A673 (cell line): ENCODE results near the gene MAPKAPK5. TPM values are rescaled to one million over a fixed set of nuclear protein-coding genes. Genes with fewer than 3 reads are reported as not detected.
A peak's percentile ranks its signal among the peaks of the same experiment; 100 is the strongest.
"Not testable (repeated sequence)": the region's sequence is repeated elsewhere in the genome, so short reads cannot be mapped to it uniquely, and the experiment has no call there.

Experiments
- BruUV-seq: library from RNA; stranded (reverse); fragments of 400-500 nt; replicated peaks from 2 replicates; lab custom pipeline; 2021; lab: Mats Ljungman, UMichigan
- CTCF ChIA-PET: fragments of 300-600 bp; sonication (Branson Sonifier 250); formaldehyde crosslinking; loops from one replicate; lab custom pipeline; 2022; ENCODE audit warnings: antibody characterized with exemption; lab: Charles Lee
- POLR2A ChIA-PET: fragments of 300-600 bp; sonication (Branson Sonifier 250); formaldehyde crosslinking; loops from one replicate; lab custom pipeline; 2022; ENCODE audit warnings: antibody characterized with exemption; ENCODE audit not compliant: low non-redundant PET; lab: Charles Lee
- DNase-seq: peaks from one replicate; pipeline ENCODE4 v3.0.0-alpha.2; 2015; ENCODE audit warnings: low spot score
- H3K27ac ChIP-seq: fragments of 200-600 bp; sonication (generic); 2 replicates; pipeline ENCODE4 v1.5.1; 2016; ENCODE audit warnings: mixed run types, low read depth, mild to moderate bottlenecking, mixed read lengths, antibody characterized with exemption, low read length; ENCODE audit not compliant: poor library complexity, severe bottlenecking
- H3K27me3 ChIP-seq: fragments of 200-600 bp; sonication (generic); replicated peaks from 2 replicates; pipeline ENCODE4 v1.6.1; 2017; ENCODE audit warnings: mixed run types, low read depth, mild to moderate bottlenecking, mixed read lengths, antibody characterized with exemption, low read length; ENCODE audit not compliant: insufficient read depth, poor library complexity
- H3K36me3 ChIP-seq: fragments of 200-600 bp; sonication (generic); 2 replicates; pipeline ENCODE4 v1.6.1; 2016; ENCODE audit warnings: mixed run types, mild to moderate bottlenecking, mixed read lengths, antibody characterized with exemption, low read length; ENCODE audit not compliant: insufficient read depth, poor library complexity, severe bottlenecking
- H3K4me1 ChIP-seq: fragments of 200-600 bp; sonication (generic); 2 replicates; pipeline ENCODE4 v1.6.1; 2017; ENCODE audit warnings: mixed run types, mild to moderate bottlenecking, mixed read lengths, antibody characterized with exemption, low read length; ENCODE audit not compliant: insufficient read depth, poor library complexity, severe bottlenecking
- H3K4me3 ChIP-seq: fragments of 200-600 bp; sonication (generic); 2 replicates; pipeline ENCODE4 v1.5.1; 2016; ENCODE audit warnings: low read depth, mixed run types, mild to moderate bottlenecking, mixed read lengths, low read length; ENCODE audit not compliant: poor library complexity, severe bottlenecking
- H3K9me3 ChIP-seq: fragments of 200-600 bp; sonication (generic); 2 replicates; pipeline ENCODE4 v1.6.1; 2016; ENCODE audit warnings: mixed run types, low read depth, mild to moderate bottlenecking, mixed read lengths, antibody characterized with exemption, low read length; ENCODE audit not compliant: poor library complexity, severe bottlenecking
- CTCF ChIP-seq: fragments of 300-800, 200-600 bp; sonication (generic); conservative IDR thresholded peaks from 2 replicates; pipeline ENCODE4 v1.5.1; 2017; ENCODE audit warnings: low read depth, mild to moderate bottlenecking, antibody characterized with exemption, low read length, moderate library complexity, mixed read lengths
- EZH2 ChIP-seq: fragments of 200-600 bp; sonication (generic); IDR thresholded peaks from 2 replicates; pipeline ENCODE4 v1.6.1; 2017; ENCODE audit warnings: borderline replicate concordance, low read depth, mild to moderate bottlenecking, mixed read lengths, antibody characterized with exemption, low read length; ENCODE audit not compliant: poor library complexity, severe bottlenecking
- intact Hi-C: fragments of 100-400 bp; cut with micrococcal nuclease; formaldehyde crosslinking; loops from one replicate; pipeline ENCODE4 v1.10.0; 2022; ENCODE audit not compliant: unreplicated experiment
- total RNA-seq: library from RNA; stranded (reverse); gene quantifications from 2 replicates; pipeline ENCODE4 v1.2.3, GENCODE V29; 2021

Gene MAPKAPK5
- total RNA-seq, 1 experiment from 2014 or later: 67.4 TPM

GRCh38 chr12:111823891-111824290 lies 18.1 kb upstream of the MAPKAPK5 start:
- Histone ChIP-seq H3K27ac (no peak overlapping the region), H3K27me3 (no peaks in the 10 kb centered on the region), H3K4me3 (no peak overlapping the region), H3K9me3 (no peaks in the 10 kb centered on the region), H3K4me1 (no peaks in the 10 kb centered on the region), H3K36me3 (no peaks in the 10 kb centered on the region)
- POLR2A ChIA-PET: no interaction called here
- TF ChIP-seq EZH2 (no peak), CTCF (no peak)
- CTCF ChIA-PET: no interaction called here
- intact Hi-C loops: loop anchor here (10.0 kb wide), 1 partner anchor 591 kb away; the partner anchor contains the start of gene PTPN11
- no peak for DNase-seq
- BruUV-seq: no TSS peak

GRCh38 chr12:111824312-111824711 lies 17.7 kb upstream of the MAPKAPK5 start:
- H3K4me3 ChIP-seq, H3K27ac ChIP-seq, H3K9me3 ChIP-seq, POLR2A ChIA-PET, CTCF ChIA-PET, H3K27me3 ChIP-seq, H3K36me3 ChIP-seq, BruUV-seq, H3K4me1 ChIP-seq: not testable (repeated sequence)
- peak; percentile 30 for DNase-seq
- intact Hi-C loops: loop anchor here (10.0 kb wide), 1 partner anchor 590 kb away; the partner anchor contains the start of gene PTPN11
- TF ChIP-seq CTCF: peak; percentile 63

- no peaks in the 10 kb centered on the region for H3K4me1 ChIP-seq
- BruUV-seq: no TSS peak
- no peak for DNase-seq
- TF ChIP-seq EZH2: no peak
- TF ChIP-seq CTCF: no peak
- no peak overlapping the region for H3K4me3 ChIP-seq
- H3K27me3 ChIP-seq: no peaks in the 10 kb centered on the region
- H3K27ac ChIP-seq: no peak overlapping the region
- ChIA-PET POLR2A (no interaction called here), CTCF (no interaction called here)
- intact Hi-C loops: loop anchor here (10.0 kb wide), 1 partner anchor 589 kb away; the partner anchor contains the start of gene PTPN11
- no peaks in the 10 kb centered on the region for H3K9me3 ChIP-seq
- no peaks in the 10 kb centered on the region for H3K36me3 ChIP-seq
Measured at GRCh38 chr12:111825509-111825908, 16.5 kb upstream of the MAPKAPK5 start.
